Hematopoietic multipotent progenitor cell treated with erythropoietin and hydrocortisone succinate and interleukin-3 and kit ligand, for 17 days (in vitro differentiated cells): ENCODE results near the gene PGM1.
A peak's percentile ranks its signal among the peaks of the same experiment; 100 is the strongest.
"Not testable (repeated sequence)": the region's sequence is repeated elsewhere in the genome, so short reads cannot be mapped to it uniquely, and the experiment has no call there.

Experiments
- DNase-seq: peaks from one replicate; pipeline ENCODE4 v3.0.0-alpha.2; 2015; ENCODE audit warnings: low spot score

PGM1 gene

DNA sequence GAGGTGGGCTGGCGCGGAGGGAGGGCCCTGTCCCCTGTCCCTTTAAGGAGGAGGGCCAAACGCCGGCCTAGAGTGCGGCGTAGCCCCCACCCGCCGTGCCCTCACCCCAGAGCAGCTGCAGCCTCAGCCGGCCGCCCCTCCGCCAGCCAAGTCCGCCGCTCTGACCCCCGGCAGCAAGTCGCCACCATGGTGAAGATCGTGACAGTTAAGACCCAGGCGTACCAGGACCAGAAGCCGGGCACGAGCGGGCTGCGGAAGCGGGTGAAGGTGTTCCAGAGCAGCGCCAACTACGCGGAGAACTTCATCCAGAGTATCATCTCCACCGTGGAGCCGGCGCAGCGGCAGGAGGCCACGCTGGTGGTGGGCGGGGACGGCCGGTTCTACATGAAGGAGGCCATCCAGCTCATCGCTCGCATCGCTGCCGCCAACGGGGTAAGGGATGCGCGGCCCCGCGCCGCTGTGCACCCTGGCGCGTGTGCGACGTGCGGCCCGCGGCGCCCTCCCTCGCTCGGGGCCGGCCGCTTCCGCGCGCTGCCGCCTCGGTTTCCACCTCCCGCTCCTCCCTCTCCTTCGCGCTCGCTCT, at the start of gene PGM1:
Gene PGM1 (plus strand): TSS at position 109 of the 583 bp plus-strand sequence. CDS start 78 bp downstream, at position 187.
- no peak for DNase-seq

- DNase-seq = no peak
Observed at GRCh38 chr1:63545780-63546179, 47.4 kb upstream of the PGM1 start.

DNA sequence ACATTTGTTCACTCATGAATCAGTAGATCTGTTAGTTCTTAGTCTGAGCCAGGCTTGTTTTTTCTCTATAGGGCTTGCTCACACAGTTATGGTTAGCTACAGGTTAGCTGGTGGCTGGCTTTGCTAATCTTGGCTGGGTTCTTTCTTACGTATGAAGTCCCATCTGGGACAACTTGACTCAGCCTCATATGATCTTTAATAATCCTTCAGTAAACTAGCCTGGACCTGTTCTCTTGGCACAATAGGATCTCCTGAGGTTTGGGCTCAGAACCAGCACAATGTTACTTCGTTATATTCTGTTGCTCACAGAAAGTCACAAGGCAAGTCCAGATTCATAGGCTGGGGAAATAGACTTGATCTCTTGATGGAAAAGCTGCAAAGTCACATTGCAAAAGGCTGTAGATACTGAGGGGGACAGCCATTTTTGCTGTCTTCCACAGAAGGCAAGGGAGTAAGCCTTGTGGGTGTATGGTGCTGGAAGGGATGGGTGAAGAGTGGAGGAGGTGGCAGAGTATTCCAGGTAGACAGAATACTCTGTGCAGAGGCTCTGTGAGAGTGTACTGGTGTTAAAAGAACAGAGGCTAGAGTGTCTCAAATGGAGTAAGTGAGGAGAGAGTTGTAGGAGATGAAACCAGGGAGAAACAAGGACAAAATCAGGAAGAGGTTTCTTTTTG, 45.5 kb upstream of the PGM1 start:
- no peak for DNase-seq

- no peak for DNase-seq
Observed at GRCh38 chr1:63548303-63548702, 44.9 kb upstream of the PGM1 start.

DNA sequence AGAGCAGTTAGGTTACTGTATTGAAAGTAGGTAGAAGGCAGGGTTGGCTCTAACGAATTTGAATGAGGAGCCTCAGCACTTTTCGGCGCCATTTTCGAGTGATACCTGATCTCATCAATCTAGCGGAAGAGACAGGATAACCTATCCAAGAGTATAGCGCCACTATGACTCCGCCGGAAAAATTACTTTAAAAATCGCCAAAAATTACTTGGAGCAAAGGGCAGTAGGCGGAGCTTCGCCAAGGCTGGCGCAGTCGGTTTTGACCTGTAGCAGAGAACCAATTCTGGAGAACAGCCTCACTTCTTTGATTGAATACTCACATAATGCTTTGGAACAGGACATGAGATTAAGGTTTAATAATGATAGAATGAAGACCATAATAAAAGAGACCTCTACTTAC, 44.3 kb upstream of the PGM1 start:
- DNase-seq = no peak

- no peak for DNase-seq
Observed at GRCh38 chr1:63555480-63555879, 37.7 kb upstream of the PGM1 start.

DNA sequence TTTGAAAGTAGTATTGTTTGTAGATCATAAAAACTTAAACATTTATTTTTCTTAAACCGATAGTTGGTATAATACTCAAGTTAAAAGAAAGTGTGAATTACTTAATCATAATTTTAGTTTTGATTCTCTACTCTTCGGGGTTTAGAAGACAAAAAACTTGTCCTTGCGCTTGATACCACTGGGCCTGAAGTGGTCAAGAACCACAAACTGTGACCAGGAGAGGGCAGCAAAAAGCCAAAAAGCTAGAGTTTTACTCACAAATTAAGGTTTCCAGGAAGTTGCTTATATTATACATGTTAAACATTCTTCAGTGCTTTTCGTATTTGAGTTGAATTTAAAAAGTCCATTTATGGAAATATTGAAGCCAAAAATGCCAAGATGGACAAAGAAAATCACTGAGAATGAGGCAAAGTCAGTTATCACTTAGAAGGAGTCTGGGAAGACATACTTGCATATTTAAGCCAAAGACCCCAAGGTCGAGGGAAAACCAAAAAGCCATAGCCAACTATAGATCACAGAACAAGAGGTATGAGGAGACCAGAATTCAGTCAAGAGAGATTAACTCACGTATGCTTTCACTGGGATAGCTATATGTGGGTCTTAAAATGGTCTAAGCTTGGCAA, 35.7 kb upstream of the PGM1 start:
- DNase-seq = no peak

DNA sequence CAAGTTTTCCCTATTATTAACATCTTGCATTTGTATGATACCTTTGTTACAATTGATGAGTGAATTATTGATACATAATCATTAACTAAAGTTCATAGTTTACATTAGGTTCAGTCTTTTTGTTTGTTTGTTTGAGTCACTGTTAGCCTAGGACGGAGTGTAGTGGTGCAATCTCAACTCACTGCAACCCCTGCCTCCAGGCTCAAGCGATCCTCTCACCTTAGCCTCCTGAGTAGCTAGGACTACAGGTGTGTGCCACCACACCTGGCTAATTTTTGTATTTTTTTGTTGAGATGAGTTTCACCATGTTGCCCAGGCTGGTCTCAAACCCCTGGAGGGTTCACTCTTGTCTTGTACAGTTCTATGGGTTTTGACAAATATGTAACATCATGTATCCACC, 33.9 kb upstream of the PGM1 start:
- no peak for DNase-seq

DNA sequence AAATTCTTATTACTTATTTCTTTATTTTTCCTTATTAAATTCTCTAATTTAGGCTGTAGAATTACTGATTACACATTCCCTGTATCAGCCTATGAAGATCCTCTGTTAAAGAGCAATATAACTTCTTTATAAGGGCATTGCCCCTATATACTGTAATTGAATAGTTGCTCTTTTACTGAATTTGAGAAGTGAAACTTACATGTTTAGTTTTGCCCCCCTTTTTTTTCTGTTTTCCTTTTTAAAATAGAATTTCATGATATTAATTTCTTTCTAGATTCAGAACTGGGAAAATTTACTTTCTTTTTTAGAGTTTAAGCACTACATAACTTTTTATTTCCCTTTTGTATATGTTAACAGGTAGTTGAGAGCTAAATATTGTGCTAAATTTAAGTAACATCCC, 29.5 kb upstream of the PGM1 start:
- DNase-seq = no peak

DNA sequence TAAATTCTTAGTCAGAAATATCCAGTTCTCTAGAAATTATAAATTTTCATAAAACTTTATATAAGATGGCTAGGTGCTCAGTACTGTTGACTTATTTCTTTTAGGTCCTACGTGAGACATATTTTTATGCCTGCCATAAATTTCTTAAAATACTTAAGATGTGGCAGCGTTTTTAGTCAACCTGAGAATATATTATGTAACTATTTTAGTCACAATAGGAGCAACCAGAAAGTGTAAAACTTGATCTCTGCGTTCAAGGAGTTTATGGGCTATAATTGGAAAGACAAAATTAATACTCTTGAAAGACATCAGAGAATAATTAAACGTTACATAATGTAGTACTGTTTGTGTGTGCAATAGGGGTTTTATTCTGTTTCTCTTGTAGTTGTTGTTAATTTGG, 24.1 kb upstream of the PGM1 start:
- no peak for DNase-seq

DNA sequence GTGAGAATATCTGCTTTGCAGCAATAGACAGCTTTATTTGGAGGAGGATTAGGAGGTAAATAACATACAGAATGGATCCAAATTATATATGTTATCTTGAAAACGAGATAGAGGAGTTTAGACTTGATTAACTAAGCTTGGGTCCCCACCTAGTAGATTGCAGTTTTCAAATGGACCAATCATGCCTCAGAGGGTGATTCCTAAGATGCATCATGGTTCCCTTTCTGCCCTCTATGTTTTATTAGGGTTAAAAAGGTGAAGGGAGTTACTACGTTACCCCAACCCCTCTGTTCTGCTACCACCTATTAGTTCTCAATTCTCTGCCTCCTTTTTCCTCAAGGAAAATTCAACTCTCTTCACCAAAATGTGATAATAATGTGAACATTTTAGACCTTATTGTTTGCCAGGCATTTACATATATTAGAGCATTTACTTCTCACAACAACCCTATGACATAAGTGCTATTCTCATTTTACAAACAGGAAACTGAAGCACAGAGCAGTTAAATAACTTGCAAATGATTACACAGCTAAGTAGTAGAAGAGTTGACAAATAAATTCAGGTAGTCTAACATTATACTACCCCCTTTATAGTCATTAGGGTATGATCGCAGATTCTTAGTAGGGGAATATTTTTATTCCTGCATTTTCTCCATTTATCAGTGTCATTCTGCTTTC, 23.4 kb upstream of the PGM1 start:
- no peak for DNase-seq

DNA sequence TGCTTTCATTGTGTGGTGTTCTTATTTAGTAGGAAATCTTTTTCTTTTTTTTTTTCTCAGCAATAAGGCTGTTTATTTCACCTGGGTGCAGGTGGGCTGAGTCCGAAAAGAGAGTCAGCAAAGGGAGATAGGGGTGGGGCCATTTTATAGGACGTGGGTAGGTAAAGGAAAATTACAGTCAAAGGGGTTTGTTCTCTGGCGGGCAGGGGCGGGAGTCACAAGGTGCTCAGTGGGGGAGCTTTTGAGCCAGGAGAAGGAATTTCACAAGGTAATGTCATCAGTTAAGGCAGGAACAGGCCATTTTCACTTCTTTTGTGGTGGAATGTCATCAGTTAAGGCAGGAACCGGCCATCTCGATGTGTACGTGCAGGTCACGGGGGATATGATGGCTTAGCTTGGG, 20.5 kb upstream of the PGM1 start:
- not testable (repeated sequence) for DNase-seq

GRCh38 chr1:63574203-63574796, 18.9 kb upstream of the PGM1 start:
- DNase-seq = not testable (repeated sequence)

DNA sequence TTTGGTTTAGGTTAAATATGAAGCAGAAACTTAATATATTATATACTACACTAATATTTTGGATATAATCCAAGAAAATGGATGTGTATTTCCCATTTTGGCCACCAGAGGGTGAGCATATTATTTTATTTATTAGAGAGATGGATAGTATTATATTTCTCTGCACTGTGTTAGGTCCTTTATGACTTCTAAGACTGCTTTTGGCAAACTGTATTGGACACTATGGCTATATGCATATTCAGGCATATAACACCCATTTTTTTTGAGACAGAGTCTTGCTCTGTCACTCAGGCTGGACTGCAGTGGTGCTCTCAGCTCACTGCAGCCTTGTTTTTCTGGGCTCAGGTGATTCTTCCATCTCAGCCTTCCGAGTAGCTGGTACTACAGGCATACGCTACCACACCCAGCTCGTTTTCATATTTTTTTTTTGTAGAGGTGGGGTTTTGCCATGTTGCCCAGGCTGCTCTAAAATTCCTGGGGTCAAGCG, 17.8 kb upstream of the PGM1 start:
- DNase-seq = peak; percentile 43

- DNase-seq = not testable (repeated sequence)
Observed at GRCh38 chr1:63586326-63586725, 6.9 kb upstream of the PGM1 start.

GRCh38 chr1:63590166-63590560, 3.0 kb upstream of the PGM1 start:
- no peak for DNase-seq

DNA sequence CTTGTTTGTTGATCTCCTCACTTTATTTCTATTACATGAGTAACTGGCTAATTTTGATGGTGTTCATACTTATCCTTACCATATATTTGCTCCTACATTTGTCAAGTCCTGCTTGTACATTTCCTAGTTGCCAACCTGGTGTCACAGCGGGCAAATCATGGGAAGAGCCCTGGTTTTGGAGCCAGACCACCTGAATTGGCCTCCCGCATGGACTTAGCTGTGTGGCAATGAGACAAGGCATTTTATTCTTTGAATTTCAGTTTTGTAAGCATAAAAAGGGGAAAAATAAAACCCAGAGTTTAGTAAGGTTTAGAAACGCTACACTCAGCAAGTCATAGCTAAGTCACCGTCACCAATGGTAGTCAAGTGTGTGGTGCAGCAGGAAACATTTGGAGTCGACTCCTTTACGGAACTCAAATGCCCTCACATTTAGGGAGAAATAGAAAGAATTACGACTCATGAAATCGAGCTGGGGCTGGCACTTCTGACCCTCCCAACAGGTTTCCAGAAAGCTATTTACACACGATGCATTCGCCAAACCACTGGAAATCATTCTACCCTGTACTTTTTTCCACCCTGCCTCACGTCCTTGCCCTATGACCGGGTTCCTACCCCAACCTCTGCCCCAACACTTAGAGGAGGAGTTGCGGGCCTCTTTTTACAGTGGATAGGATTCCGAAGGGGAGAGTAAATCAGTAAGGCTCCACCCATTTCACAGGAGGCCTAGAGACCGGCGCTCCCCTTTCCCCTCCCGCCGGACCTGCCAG, 492 bp upstream of the PGM1 start:
- no peak for DNase-seq

GRCh38 chr1:63593886-63594605, 835 bp downstream of the PGM1 start:
- no peak for DNase-seq

GRCh38 chr1:63595435-63595834, 2.2 kb downstream of the PGM1 start:
- DNase-seq = no peak

GRCh38 chr1:63599799-63600198, 6.6 kb downstream of the PGM1 start:
- DNase-seq = no peak

- DNase-seq = no peak
Observed at GRCh38 chr1:63600248-63600647, 7.0 kb downstream of the PGM1 start.
